MM.1S (cell line): ENCODE results near the gene BPTF.

ENCODE experiments used
- CTCF ChIP-seq: fragments of 300-600 bp; sonication (generic); IDR thresholded peaks from 2 replicates; pipeline ENCODE4 v1.5.1; 2016; ENCODE audit warnings: antibody characterized with exemption, low read length, mixed read lengths
- EZH2phosphoT487 ChIP-seq: fragments of 300-600 bp; sonication (generic); IDR thresholded peaks from 2 replicates; pipeline ENCODE4 v1.6.1; 2018; ENCODE audit warnings: antibody characterized with exemption, low read length

- no peak for TF ChIP-seq CTCF
- TF ChIP-seq EZH2phosphoT487, result no peak
Measured at GRCh38 chr17:68004201-68004600, 178.9 kb downstream of the BPTF start.
